Germinal center (tissue), 1 donor: ENCODE measurements around the gene PMPCA.

Experiments
- DNase-seq: peaks from one replicate; pipeline ENCODE4 v3.0.0; 2012; ENCODE audit warnings: mixed read lengths, low spot score

PMPCA gene

DNA sequence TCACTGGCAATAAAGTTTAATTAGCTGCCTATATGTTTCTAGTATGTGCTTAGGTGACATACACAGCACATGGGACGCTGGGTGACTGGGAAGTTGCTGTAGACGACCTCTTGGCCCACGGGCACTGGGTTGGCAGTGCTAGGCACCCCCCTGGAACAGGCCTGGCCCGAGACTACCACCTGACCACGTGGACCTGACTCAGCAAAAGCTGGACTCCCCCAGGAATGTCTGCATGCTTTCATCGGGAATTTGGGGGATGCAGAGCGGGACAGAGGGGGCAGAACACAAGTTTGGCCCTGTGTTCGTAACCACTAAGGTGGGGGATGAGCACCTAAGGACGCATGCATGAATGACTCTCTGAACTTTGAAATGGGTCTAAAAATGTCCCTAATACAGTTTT lies 45.8 kb downstream of the PMPCA start:
- DNase-seq = no peak

DNA sequence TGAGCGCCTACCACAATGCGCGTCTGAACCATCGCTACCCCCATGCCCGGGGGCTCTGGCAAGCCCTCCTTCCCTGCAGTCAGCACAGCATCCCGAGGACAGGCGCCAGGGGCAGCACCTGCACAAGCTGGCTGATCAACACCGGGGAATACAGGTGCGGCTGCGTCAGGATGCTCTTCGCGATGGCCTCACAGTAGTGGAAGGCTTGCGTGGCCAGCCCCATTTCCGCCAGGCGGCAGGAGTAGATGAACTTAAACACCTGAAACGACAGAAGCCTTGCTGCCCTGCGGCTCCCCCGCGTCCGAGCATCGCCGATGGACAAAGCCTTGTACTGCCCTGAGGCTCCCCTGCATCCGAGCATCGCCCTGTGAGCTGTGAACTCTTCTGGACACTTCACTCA lies 46.9 kb downstream of the PMPCA start:
- no peak for DNase-seq

- DNase-seq = no peak
Measured at GRCh38 chr9:136459425-136459824, 49.0 kb downstream of the PMPCA start.

- no peak for DNase-seq
Measured at GRCh38 chr9:136460772-136461325, 50.4 kb downstream of the PMPCA start.

GRCh38 chr9:136462664-136463063 lies 52.2 kb downstream of the PMPCA start:
- no peak for DNase-seq

GRCh38 chr9:136463578-136463977 lies 53.1 kb downstream of the PMPCA start:
- DNase-seq = no peak

DNA sequence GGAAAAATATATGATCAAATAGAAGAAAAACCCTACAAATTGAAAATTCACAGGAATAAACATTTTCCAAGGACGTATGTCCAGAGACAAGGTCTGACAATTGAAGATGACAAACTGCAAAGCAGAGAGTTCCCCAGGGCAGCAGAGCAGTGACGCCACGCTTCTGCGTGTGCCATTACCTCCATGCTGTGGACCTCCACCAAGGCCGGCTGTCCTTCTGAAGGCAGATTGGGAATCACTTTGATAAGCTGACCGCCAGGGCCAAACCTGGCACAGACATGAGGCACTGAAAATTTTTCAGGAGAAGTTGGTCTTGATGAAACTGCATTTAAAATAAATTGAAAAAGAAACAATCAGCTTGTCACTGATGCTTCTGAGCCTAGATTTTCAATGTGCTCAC lies 53.8 kb downstream of the PMPCA start:
- no peak for DNase-seq

GRCh38 chr9:136465500-136466154 lies 55.2 kb downstream of the PMPCA start:
- DNase-seq = no peak

DNA sequence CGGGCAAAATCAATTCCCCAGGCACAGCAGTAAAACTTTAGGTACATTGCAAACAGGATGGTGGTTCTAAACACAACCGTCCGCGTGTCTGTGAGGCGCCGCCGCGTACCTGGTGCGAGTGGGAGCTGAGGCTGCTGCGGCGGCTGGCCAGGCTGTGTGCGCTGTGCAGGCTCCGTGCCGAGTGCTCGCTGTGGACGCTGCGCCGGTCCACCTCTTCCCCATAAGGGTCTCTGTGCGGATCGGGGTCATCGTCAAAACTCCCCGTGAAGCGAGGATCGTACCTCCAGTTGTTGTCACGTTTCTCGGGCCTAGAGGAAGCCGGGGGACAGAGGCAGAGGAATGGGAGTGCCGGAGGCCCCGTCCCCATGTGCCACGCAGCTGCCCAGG lies 55.7 kb downstream of the PMPCA start:
- no peak for DNase-seq

GRCh38 chr9:136467766-136468165 lies 57.3 kb downstream of the PMPCA start:
- no peak for DNase-seq

DNA sequence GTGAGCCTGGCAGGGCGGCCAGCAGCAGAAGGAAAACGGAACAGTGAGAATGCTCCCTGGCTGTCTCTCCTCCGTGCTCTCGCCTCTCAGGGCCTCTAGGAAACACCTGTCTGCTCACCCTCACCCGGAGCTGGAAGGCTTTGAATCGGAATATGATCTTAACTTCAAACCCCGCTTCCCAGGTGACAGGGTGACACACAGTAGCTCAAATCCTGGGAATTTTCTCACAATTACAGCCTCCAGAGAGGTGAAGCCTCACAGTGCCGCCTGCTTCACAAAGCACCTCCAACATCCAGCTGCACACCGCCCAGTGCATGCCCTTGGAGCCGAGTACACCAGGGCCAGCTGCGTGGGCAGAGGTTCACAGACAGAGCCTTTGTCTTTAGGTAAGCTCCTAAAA lies 59.9 kb downstream of the PMPCA start:
- DNase-seq = no peak

GRCh38 chr9:136470792-136471469 lies 60.5 kb downstream of the PMPCA start:
- no peak for DNase-seq

DNA sequence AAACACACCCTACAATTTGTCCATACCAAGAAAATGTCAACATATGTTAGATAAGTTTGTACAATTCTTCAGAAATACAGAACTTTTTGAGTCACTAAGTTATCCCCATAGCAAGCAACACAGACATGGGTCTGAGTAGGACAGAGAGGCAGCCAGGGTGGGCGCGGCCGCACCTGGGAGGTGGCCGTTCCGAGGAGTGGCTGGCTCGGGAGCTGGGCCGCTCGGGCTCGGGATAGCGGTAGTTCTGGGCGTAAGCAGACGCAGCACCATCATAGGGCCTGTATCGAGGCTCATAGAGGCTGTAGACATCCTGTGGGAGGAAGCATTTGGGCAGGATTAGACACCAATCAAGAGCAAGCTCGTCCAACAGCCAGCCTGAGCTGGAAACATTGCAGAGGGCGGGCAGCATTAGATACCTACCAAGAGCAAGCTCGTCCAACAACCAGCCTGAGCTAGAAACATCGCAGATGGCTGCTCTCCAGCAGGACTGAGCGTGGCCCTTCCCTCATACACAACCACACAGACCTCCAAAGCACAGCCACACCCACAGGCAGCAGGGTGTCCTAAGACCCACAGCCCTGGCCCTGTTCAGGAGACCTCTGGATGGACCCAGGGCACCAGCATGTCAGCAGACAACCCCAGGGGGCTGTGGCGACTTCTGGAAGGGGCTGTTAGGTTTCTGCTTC lies 61.5 kb downstream of the PMPCA start:
- no peak for DNase-seq

DNA sequence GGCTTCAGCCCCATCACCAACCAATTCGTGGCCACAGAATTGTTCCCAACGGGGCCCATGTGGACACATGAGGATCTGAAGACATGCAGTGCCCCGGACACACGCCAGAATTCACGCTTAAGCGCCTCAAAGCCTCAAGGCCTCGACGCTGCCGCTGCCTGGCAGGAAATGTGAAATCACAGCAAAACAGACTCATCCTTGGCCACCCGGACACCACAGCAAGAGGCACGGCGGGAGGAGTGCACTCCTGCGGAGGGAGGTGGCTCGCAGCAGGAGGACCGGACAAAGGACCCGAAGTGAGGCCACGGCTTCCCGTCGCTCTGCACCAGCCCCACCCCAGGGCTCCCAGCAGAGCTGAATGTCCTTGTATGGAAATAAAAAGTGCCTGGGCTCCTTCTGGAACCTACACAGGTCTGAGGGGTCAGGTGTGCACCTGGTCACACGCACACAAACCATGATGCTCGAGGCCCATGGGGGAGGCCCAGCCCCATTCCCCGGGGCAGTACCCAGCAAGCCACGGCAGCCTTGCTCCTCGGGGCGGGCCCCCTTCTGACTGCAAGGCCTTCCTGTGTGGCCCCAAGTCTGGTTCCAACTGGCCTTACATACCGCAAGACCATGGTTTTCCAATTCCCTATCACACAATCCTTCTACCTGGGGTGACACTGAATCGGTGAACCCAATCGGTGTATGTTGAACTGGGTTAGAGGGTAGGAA lies 62.3 kb downstream of the PMPCA start:
- no peak for DNase-seq

DNA sequence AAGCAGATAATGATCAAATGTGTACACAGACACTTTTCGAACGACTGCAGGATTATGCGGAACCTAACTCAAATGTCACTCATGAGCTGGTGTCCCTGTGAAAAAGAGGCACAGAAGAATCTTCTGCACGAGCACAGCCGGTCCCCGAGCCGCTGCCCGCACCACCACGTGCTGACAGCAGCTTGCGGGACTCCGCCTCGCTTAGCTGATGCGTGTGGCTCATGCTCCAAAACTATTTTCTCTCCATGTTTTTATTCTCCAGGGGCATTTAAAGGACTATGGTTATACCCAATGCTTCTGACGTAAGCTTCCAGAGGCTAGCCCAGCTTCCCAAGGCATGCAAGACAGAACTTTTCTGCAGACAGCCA lies 62.9 kb downstream of the PMPCA start:
- DNase-seq = no peak
